ENCODE data around the gene ZNF516.
"Not testable (repeated sequence)": the region's sequence is repeated elsewhere in the genome, so short reads cannot be mapped to it uniquely, and the experiment has no call there.

ZNF516 gene, protein sequence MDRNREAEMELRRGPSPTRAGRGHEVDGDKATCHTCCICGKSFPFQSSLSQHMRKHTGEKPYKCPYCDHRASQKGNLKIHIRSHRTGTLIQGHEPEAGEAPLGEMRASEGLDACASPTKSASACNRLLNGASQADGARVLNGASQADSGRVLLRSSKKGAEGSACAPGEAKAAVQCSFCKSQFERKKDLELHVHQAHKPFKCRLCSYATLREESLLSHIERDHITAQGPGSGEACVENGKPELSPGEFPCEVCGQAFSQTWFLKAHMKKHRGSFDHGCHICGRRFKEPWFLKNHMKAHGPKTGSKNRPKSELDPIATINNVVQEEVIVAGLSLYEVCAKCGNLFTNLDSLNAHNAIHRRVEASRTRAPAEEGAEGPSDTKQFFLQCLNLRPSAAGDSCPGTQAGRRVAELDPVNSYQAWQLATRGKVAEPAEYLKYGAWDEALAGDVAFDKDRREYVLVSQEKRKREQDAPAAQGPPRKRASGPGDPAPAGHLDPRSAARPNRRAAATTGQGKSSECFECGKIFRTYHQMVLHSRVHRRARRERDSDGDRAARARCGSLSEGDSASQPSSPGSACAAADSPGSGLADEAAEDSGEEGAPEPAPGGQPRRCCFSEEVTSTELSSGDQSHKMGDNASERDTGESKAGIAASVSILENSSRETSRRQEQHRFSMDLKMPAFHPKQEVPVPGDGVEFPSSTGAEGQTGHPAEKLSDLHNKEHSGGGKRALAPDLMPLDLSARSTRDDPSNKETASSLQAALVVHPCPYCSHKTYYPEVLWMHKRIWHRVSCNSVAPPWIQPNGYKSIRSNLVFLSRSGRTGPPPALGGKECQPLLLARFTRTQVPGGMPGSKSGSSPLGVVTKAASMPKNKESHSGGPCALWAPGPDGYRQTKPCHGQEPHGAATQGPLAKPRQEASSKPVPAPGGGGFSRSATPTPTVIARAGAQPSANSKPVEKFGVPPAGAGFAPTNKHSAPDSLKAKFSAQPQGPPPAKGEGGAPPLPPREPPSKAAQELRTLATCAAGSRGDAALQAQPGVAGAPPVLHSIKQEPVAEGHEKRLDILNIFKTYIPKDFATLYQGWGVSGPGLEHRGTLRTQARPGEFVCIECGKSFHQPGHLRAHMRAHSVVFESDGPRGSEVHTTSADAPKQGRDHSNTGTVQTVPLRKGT

DNA sequence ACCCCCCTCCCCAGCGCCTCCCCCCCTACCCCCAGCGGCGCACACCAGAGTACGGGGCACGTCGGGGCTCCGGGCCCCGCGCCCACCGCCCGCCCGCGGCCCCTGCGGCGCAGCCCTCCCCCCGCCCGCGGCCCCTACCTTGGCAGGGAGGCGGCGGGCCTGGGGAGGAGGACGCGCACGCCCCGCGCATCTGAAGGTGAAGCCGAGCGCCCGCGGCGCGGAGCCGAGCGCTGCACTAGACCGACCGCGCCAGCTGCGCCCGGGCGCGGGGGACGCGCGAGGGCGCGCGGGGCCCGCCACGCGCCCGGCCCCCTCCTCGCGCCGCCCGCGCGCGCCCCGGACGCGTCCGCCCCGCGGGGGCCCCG, at the start of gene ZNF516:
Gene ZNF516 (minus strand): TSS at position 237 of the 365 bp plus-strand sequence. CDS start 52,188 bp downstream, outside the sequence.
- DNase-seq (ENCODE audit: low read depth) = no peak

- DNase-seq (ENCODE audit: low read depth) = no peak
These were observed 43.8 kb upstream of the ZNF516 start for GRCh38 chr18:76538846-76539245.

DNA sequence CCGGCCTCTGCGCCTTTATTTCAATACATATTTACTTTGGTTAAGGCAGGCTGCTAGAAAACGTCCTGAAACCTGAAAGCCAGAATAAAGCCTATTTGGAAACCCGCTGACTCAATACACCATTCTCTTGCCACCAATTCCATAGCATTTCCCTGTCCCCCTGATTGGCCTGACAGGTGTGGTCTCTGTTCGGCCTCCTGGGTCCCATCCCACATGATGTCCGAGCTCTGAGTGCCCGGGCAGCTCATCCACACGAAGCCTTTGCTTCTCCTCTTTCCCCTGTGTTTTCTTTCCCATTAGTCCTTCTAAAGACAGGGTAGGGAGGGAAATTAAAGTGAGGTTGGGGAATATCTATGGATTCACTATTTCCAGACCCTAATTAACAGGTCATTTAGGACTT, 42.6 kb upstream of the ZNF516 start:
- DNase-seq (ENCODE audit: low read depth) = no peak

DNA sequence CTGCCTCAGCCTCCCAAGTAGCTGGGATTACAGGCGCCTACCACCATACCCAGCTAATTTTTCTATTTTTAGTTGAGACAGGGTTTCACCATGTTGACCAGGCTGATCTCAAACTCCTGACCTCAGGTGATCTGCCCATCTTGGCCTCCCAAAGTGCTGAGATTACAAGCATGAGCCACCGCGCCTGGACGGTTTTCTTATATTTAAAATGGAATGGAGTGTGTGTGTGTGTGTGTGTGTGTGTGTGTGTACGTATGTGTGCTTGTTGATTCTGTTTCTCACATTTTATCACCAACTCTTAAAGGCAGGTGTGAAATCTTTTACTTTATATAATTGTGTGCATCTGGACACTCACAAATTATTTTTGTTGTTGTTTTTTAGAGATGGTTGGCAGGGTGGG, 41.6 kb upstream of the ZNF516 start:
- DNase-seq (ENCODE audit: low read depth) = not testable (repeated sequence)

DNA sequence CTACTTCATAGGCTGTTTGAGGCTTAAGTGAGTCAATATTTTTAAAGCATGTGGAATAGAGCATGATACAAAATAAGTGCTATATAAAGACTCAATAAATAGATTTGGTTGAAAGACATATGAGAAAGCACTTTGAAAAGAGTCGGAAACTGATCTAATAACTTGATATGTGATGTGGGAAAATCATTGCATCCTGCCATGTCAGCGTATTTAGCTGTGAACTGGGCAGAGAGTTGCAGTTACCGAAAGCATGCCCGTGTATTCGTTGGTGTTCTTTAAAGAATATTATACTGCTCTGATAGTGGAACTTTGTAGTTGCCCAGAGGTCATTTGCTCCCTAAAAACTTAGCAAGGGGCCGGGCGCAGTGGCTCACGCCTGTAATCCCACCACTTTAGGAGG, 37.8 kb upstream of the ZNF516 start:
- no peak for DNase-seq (ENCODE audit: low read depth)

DNA sequence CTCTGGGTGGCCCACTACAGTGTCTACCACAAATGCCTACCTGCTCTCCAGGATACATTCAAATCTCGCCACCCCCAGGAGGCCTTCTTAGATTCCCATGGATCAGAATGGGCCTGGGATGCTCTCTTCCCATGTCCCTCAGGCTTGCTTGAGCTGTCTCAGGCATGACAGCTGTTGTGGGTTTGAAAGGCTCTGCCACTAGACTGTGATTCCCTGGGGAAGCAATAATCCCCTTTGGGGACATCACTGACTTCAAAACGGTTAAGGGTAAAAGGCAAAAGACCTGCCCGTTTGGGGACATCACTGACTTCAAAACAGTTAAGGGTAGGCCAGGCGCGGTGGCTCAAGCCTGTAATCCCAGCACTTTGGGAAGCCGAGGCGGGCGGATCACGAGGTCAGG, 35.8 kb upstream of the ZNF516 start:
- DNase-seq (ENCODE audit: low read depth) = no peak

DNA sequence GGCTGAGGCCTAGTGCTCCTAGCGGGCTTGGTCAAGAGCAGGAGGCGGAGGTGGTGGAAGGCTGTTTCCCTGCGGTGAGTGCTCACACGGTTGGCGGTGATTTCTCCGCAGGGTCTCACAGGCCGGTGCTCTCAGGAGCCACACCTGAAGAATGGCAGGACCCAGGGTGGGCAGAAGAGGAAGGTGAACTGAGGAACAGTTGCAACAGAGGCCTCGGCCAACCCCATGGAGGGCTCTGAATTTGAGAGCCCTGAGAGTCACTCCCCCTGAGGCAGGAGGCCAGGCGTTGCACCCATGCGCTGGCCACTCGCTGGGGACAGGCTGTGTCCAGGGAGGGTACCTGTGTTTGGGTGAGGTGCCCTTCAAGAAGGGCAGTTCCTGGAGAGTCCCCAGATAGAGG, 35.3 kb upstream of the ZNF516 start:
- no peak for DNase-seq (ENCODE audit: low read depth)

GRCh38 chr18:76529433-76529811, 34.4 kb upstream of the ZNF516 start:
- no peak for DNase-seq (ENCODE audit: low read depth)

GRCh38 chr18:76528477-76529432, 33.7 kb upstream of the ZNF516 start:
- no peak for DNase-seq (ENCODE audit: low read depth)

DNA sequence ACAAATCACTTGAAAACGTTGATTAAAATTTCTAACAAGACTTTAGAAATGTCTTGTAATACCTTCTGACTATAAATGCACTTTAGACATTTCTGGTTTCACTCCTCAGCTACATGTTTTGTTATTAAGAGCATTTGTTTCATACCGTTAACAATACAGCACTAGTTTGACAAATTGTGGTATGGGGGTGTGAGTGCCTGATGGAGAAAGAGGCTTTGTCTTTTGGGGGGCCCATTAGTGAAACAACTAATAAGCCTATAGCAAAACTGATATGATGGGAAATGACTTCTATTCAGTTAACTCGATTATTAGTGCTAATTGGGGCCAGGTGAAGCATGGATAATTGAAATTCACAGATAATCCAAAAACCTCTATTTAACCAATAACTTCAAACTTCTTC, 30.9 kb upstream of the ZNF516 start:
- DNase-seq (ENCODE audit: low read depth) = no peak

DNA sequence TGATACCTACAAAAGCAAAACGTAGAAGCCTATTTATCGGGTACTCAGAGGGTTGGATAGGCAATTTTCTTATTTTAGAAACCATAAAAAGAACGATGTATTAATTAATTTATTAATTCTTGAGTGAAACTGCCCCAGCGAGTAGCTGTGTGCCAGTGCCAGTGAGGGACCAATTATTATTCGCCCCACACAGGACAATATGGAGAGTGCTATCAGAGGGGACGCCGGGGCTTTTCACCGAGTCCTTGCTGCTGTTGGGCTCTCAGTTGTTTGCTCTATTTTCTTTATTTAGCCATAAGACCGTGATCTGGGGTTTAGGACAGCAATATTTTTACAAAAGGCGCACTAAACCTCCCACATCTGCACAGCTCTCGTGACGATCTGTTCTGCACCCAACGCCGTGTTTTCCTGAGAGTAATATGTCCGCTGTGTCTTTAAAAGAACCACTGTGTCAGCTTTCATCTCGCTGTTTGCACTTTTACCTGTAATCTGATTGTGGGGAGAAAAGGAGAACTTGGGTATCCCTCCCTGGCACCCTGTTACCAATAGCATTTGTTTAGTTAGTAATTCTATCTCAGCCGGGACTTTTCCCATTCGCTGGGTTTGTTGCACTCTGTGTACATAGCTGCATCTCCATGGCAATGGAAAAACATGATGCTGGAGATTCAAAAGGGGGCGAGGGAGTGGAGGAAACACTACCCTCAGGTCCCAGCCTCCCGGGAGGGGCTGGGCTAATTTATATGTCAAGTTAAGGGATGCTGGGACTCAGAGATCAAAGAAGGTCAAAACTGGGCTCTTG, 30.1 kb upstream of the ZNF516 start:
- no peak for DNase-seq (ENCODE audit: low read depth)

DNA sequence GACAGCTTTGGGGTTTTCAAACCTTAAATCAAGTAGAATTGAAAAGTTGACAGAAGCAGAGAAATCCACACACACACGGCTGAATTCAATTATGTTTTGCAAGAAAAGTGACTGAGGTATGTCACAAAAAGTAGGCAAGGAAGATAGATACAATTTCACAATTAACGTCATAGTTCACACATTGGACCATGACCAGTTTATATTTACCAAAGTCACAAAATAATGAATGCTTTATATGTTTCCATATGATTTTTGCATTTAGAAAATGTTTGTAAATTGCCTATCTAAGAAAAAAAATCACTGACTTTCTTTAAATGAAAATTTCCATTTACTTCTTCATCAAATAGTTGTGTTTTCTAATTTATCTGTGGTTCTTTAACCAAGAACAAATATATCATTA, 29.4 kb upstream of the ZNF516 start:
- DNase-seq (ENCODE audit: low read depth) = no peak

DNA sequence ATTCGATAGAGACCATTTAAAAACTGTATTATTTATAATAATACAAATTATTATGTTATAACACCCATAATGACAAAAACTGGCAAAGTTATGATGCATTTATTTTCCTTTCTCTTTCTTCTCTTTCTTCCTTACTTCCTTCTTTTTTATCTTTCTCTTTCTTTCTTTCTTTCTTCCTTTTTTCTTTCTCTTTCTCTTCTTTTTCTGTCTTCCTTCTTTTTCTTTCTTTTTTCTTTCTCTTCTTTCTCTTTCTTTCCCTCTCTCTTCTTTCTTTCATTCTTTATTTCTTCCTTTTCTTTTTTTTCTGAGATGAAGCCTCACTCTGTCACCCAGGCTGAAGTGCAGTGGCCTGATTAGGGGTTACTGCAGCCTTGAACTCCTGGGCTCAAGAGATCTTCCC, 27.5 kb upstream of the ZNF516 start:
- DNase-seq (ENCODE audit: low read depth) = no peak

- no peak for DNase-seq (ENCODE audit: low read depth)
These were observed 27.1 kb upstream of the ZNF516 start for GRCh38 chr18:76522122-76522503.

- no peak for DNase-seq (ENCODE audit: low read depth)
These were observed 26.5 kb upstream of the ZNF516 start for GRCh38 chr18:76521417-76522121.

- DNase-seq (ENCODE audit: low read depth) = no peak
These were observed 24.0 kb upstream of the ZNF516 start for GRCh38 chr18:76518860-76519538.

DNA sequence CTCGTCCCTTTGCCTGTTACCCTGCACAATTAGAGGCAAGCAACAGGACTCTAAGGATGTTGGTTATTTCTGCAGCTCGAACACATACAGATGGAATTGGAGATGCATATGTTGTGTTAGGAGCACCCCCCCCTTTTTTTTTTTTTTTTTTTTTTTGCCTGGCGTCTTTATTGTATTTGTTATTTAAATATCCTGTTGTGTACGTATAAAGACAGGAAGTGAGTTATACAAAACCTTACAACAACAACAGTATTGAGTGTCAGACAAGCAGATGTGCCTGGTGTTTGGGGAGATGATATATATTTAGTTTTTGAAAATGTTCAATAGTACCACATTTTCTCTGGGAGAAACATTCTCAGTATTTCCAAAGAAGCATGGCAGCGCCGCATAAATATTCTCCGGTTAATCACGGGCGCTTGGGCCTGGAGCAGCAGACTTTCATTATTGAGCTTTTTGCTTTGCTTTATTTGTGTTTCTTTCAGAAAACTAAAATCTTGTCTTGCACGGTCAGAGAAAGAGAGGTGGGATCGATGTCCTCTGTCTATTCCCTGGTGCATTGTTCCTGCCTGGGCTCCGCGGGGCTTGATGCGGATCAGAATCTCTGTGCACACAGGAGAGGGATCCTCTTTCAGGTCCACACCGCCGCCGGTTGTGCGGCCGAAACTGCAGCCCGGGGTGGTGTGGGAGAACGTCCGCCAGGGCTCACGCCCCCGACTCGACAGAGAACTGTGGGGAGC, 23.2 kb upstream of the ZNF516 start:
- no peak for DNase-seq (ENCODE audit: low read depth)

GRCh38 chr18:76515576-76515975, 20.5 kb upstream of the ZNF516 start:
- DNase-seq (ENCODE audit: low read depth) = no peak

GRCh38 chr18:76514573-76514972, 19.5 kb upstream of the ZNF516 start:
- DNase-seq (ENCODE audit: low read depth) = no peak

All from activated gamma-delta T cell treated with anti-CD3 and anti-CD28 coated beads, Interleukin-2, amount 50 U/mL, for 16 hours (primary cell).